Neuron (in vitro differentiated cells): ENCODE measurements around the gene GTF2A1L.

Source experiments
- H2AFZ ChIP-seq: one replicate; pipeline ENCODE4 v1.6.1; 2013; ENCODE audit warnings: low read depth, mild to moderate bottlenecking, inconsistent platforms, low read length, moderate library complexity
- H3K27me3 ChIP-seq: one replicate; pipeline ENCODE4 v1.6.1; 2013; ENCODE audit warnings: low read length; ENCODE audit not compliant: insufficient read depth
- H3K36me3 ChIP-seq: one replicate; pipeline ENCODE4 v1.6.1; 2013; ENCODE audit warnings: low read length; ENCODE audit not compliant: insufficient read depth
- H3K4me1 ChIP-seq: one replicate; pipeline ENCODE4 v1.6.1; 2013; ENCODE audit warnings: low read length; ENCODE audit not compliant: insufficient read depth
- H3K4me3 ChIP-seq: 2 replicates; pipeline ENCODE4 v1.5.1; 2013; ENCODE audit warnings: mild to moderate bottlenecking, low read length, moderate library complexity
- H3K9me3 ChIP-seq: one replicate; pipeline ENCODE4 v1.6.1; 2013; ENCODE audit warnings: low read length

GTF2A1L gene

GRCh38 chr2:48715956-48716355 is 98.3 kb downstream of the GTF2A1L start:
- Histone ChIP-seq H3K4me1 (peaks cover 17% of the 10 kb centered on the region), H3K4me3 (no peak overlapping the region), H3K9me3 (no peaks in the 10 kb centered on the region), H3K27me3 (no peaks in the 10 kb centered on the region), H2AFZ (no peak overlapping the region), H3K36me3 (no peaks in the 10 kb centered on the region)

GRCh38 chr2:48717846-48718245 is 100.2 kb downstream of the GTF2A1L start:
- Histone ChIP-seq H3K36me3 (no peaks in the 10 kb centered on the region), H3K27me3 (no peaks in the 10 kb centered on the region)

GRCh38 chr2:48719480-48720177 is 102.0 kb downstream of the GTF2A1L start:
- peaks cover 20% of the 10 kb centered on the region for H3K4me1 ChIP-seq
- no peaks in the 10 kb centered on the region for H3K9me3 ChIP-seq
- H2AFZ ChIP-seq = no peak overlapping the region
- H3K36me3 ChIP-seq = no peaks in the 10 kb centered on the region
- no peaks in the 10 kb centered on the region for H3K27me3 ChIP-seq
- no peak overlapping the region for H3K4me3 ChIP-seq

More at GRCh38 chr2:48717846-48718245, 100.2 kb downstream of the GTF2A1L start:
- Histone ChIP-seq H2AFZ (no peak overlapping the region), H3K4me1 (peaks cover 18% of the 10 kb centered on the region), H3K9me3 (no peaks in the 10 kb centered on the region), H3K4me3 (no peak overlapping the region)

- Histone ChIP-seq H3K36me3 (no peaks in the 10 kb centered on the region), H3K27me3 (no peaks in the 10 kb centered on the region), H3K9me3 (no peaks in the 10 kb centered on the region), H3K4me1 (peaks cover 18% of the 10 kb centered on the region), H3K4me3 (no peak overlapping the region), H2AFZ (no peak overlapping the region)
Observed at GRCh38 chr2:48721158-48721557, 103.5 kb downstream of the GTF2A1L start.

GRCh38 chr2:48722391-48722790 is 104.7 kb downstream of the GTF2A1L start:
- Histone ChIP-seq H3K4me1 (peaks cover 18% of the 10 kb centered on the region), H3K36me3 (no peaks in the 10 kb centered on the region), H3K27me3 (no peaks in the 10 kb centered on the region), H3K4me3 (no peak overlapping the region), H3K9me3 (no peaks in the 10 kb centered on the region), H2AFZ (no peak overlapping the region)

- no peaks in the 10 kb centered on the region for H3K27me3 ChIP-seq
- H3K36me3 ChIP-seq = no peaks in the 10 kb centered on the region
- no peak overlapping the region for H3K4me3 ChIP-seq
- no peaks in the 10 kb centered on the region for H3K9me3 ChIP-seq
- peaks cover 13% of the 10 kb centered on the region for H3K4me1 ChIP-seq
- no peak overlapping the region for H2AFZ ChIP-seq
Observed at GRCh38 chr2:48723129-48723528, 105.5 kb downstream of the GTF2A1L start.

- H3K9me3 ChIP-seq = no peaks in the 10 kb centered on the region
- H3K27me3 ChIP-seq = no peaks in the 10 kb centered on the region
- H3K36me3 ChIP-seq = no peaks in the 10 kb centered on the region
- peaks cover 23% of the 10 kb centered on the region for H3K4me1 ChIP-seq
- H3K4me3 ChIP-seq = no peak overlapping the region
- no peak overlapping the region for H2AFZ ChIP-seq
Observed at GRCh38 chr2:48724278-48724677, 106.6 kb downstream of the GTF2A1L start.

GRCh38 chr2:48725696-48726494 is 108.2 kb downstream of the GTF2A1L start:
- no peaks in the 10 kb centered on the region for H3K27me3 ChIP-seq
- H2AFZ ChIP-seq = no peak overlapping the region
- no peak overlapping the region for H3K4me3 ChIP-seq
- H3K36me3 ChIP-seq = no peaks in the 10 kb centered on the region
- H3K9me3 ChIP-seq = no peaks in the 10 kb centered on the region
- peaks cover 19% of the 10 kb centered on the region for H3K4me1 ChIP-seq

GRCh38 chr2:48727560-48727959 is 109.9 kb downstream of the GTF2A1L start:
- Histone ChIP-seq H3K4me1 (peaks cover 19% of the 10 kb centered on the region), H3K4me3 (no peak overlapping the region), H3K36me3 (no peaks in the 10 kb centered on the region), H3K27me3 (no peaks in the 10 kb centered on the region), H3K9me3 (no peaks in the 10 kb centered on the region), H2AFZ (no peak overlapping the region)

GRCh38 chr2:48728295-48728694 is 110.6 kb downstream of the GTF2A1L start:
- H3K36me3 ChIP-seq = no peaks in the 10 kb centered on the region
- H3K4me3 ChIP-seq = no peak overlapping the region
- H2AFZ ChIP-seq = no peak overlapping the region
- H3K9me3 ChIP-seq = no peaks in the 10 kb centered on the region
- H3K27me3 ChIP-seq = no peaks in the 10 kb centered on the region
- H3K4me1 ChIP-seq = peaks cover 19% of the 10 kb centered on the region

GRCh38 chr2:48728840-48729239 is 111.2 kb downstream of the GTF2A1L start:
- Histone ChIP-seq H3K27me3 (no peaks in the 10 kb centered on the region), H3K4me1 (peaks cover 22% of the 10 kb centered on the region), H2AFZ (no peak overlapping the region), H3K36me3 (no peaks in the 10 kb centered on the region), H3K4me3 (no peak overlapping the region), H3K9me3 (no peaks in the 10 kb centered on the region)
